Adipocyte (in vitro differentiated cells): ENCODE measurements around the gene MON2.
"Not testable (repeated sequence)": the region's sequence is repeated elsewhere in the genome, so short reads cannot be mapped to it uniquely, and the experiment has no call there.

Experiments used
- DNase-seq: peaks from one replicate; pipeline ENCODE4 v3.0.0-alpha.2; 2015; ENCODE audit warnings: low read depth
- H3K27me3 ChIP-seq: replicated peaks from 2 replicates; pipeline ENCODE4 v1.7.0; 2013; ENCODE audit warnings: mild to moderate bottlenecking, low read length, moderate library complexity; ENCODE audit not compliant: control insufficient read depth, insufficient read depth
- H3K36me3 ChIP-seq: 2 replicates; pipeline ENCODE4 v1.7.0; 2013; ENCODE audit warnings: low read length, mild to moderate bottlenecking, moderate library complexity; ENCODE audit not compliant: control insufficient read depth, insufficient read depth, severe bottlenecking
- H3K4me1 ChIP-seq: 2 replicates; pipeline ENCODE4 v1.7.0; 2013; ENCODE audit warnings: mild to moderate bottlenecking, low read length, moderate library complexity; ENCODE audit not compliant: control insufficient read depth, insufficient read depth
- H3K4me3 ChIP-seq: 2 replicates; pipeline ENCODE4 v1.7.0; 2013; ENCODE audit warnings: mild to moderate bottlenecking, low read length, moderate library complexity
- H3K9ac ChIP-seq: 2 replicates; pipeline ENCODE4 v1.7.0; 2013; ENCODE audit warnings: mild to moderate bottlenecking, low read length, moderate library complexity
- H3K9me3 ChIP-seq: 2 replicates; pipeline ENCODE4 v1.7.0; 2013; ENCODE audit warnings: mild to moderate bottlenecking, low read length, moderate library complexity; ENCODE audit not compliant: control insufficient read depth

The MON2 gene

DNA sequence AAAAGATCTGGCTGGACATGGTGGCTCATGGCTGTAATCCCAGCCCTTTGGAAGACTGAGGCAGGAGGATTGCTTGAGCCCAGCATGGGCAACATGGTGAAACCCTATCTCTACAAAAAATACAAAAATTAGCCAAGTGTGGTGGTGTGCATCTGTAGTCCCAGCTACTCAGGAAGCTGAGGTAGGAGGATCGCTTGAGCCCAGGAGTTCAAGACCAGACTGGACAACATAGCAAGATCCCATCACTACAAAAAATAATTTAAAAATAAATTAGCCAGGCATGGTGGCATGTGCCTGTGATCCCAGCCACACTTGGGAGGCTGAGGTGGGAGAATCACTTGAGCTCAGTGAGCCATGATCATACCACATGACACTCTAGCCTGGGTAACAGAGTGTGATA, 92.7 kb downstream of the MON2 start:
- not testable (repeated sequence) for DNase-seq, H3K4me1 ChIP-seq, H3K27me3 ChIP-seq, H3K9ac ChIP-seq, H3K9me3 ChIP-seq, H3K4me3 ChIP-seq
- peaks cover 55% of the 10 kb centered on the region for H3K36me3 ChIP-seq

GRCh38 chr12:62562846-62563245, 96.2 kb downstream of the MON2 start:
- Histone ChIP-seq H3K4me1 (peaks cover 3% of the 10 kb centered on the region), H3K9me3 (no peaks in the 10 kb centered on the region), H3K4me3 (no peak overlapping the region), H3K27me3 (no peaks in the 10 kb centered on the region), H3K9ac (no peak overlapping the region), H3K36me3 (peaks cover 59% of the 10 kb centered on the region)
- DNase-seq, result peak; percentile 61

DNA sequence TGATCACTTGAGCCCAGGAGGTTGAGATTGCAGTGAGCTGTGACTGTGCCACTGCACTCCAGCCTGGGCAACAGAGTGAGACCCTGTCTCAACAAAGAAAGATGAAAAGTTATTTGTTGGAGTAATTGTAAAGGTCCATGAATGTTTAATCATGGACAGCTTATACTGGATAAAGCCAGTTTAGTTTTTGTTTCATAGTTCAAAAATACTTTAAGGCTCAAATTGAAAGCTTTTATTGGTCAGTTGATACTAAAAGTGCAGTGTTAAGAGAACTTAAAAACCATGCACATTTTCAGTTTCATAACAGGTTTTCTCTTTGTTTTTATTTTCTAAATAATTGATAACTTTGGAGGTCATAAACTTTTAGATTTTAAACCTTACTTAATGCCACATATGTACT, 108.4 kb downstream of the MON2 start:
- Histone ChIP-seq H3K9me3 (no peaks in the 10 kb centered on the region), H3K4me3 (no peak overlapping the region), H3K27me3 (no peaks in the 10 kb centered on the region), H3K36me3 (peaks cover 59% of the 10 kb centered on the region), H3K4me1 (no peaks in the 10 kb centered on the region), H3K9ac (no peak overlapping the region)
- DNase-seq, result no peak

GRCh38 chr12:62576503-62576902, 109.9 kb downstream of the MON2 start:
- Histone ChIP-seq H3K27me3 (no peaks in the 10 kb centered on the region), H3K9ac (no peak overlapping the region), H3K4me3 (no peak overlapping the region), H3K9me3 (no peaks in the 10 kb centered on the region), H3K4me1 (no peaks in the 10 kb centered on the region), H3K36me3 (peaks cover 51% of the 10 kb centered on the region)
- DNase-seq, result no peak

- DNase-seq, result peak; percentile 27
- Histone ChIP-seq H3K9me3 (no peaks in the 10 kb centered on the region), H3K36me3 (peaks cover 33% of the 10 kb centered on the region), H3K4me3 (no peak overlapping the region), H3K9ac (no peak overlapping the region), H3K4me1 (no peaks in the 10 kb centered on the region), H3K27me3 (no peaks in the 10 kb centered on the region)
Measured at GRCh38 chr12:62578726-62579125, 112.1 kb downstream of the MON2 start.

DNA sequence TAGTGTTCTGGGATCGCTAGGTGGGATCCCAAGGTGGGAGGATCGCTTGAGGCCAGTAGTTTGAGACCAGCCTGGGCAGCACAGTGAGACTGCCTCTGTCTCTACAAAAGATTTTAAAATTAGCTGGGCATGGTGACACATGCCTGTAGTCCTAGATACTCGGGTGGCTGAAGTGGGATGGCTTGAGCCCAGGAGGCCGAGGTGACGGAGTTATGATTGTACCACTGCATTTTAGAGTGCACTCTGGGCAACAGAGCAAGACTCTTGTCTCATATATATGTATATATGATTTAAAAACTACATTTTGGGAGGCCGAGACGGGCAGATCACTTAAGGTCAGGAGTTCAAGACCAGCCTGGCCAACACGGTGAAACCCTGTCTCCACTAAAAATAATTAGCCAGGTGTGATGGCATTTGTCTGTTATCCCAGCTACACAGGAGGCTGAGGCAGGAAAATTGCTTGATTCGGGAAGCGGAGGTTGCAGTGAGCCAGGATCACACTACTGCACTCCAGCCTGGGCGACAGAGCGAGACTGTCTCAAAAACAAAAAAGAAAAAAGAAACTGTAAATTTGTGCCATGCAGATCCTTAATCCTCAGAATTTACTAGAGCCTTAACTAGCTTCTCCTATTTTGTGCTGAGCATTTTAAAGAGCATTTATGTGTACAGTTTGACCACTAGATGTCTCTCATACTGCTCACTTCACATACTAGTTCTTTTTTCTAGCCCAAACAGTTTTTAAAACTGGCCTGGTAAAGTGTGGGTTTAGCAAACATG, 114.8 kb downstream of the MON2 start:
- peak; percentile 84 for DNase-seq
- H3K27me3 ChIP-seq, result no peaks in the 10 kb centered on the region
- H3K4me1 ChIP-seq, result peaks cover 6% of the 10 kb centered on the region
- peaks cover 22% of the 10 kb centered on the region for H3K36me3 ChIP-seq
- no peaks in the 10 kb centered on the region for H3K9me3 ChIP-seq
- no peak overlapping the region for H3K4me3 ChIP-seq
- peak overlapping the region; percentile 37 for H3K9ac ChIP-seq

GRCh38 chr12:62582065-62582366, 115.4 kb downstream of the MON2 start:
- Histone ChIP-seq H3K27me3 (no peaks in the 10 kb centered on the region), H3K4me3 (no peak overlapping the region), H3K36me3 (peaks cover 25% of the 10 kb centered on the region), H3K4me1 (peaks cover 6% of the 10 kb centered on the region), H3K9me3 (no peaks in the 10 kb centered on the region), H3K9ac (peak overlapping the region; percentile 57)
- DNase-seq, result no peak

DNA sequence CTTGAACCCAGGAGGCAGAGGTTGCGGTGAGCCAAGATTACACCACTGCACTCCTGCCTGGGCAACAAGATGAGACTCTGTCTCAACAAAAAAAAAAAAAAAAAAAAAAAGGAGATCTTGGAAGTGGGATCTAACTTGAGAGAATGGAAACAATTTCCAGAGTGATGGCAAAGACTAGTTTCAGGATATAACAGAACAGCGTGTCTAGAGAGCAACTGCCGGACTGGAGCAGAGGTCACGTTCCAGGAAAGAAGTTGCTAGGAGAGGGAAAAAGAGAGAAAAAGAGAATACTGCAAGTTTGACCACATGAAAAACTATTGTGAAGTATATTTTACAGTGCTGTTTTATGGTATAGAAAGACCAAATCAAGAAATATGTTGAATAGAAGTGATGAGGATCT, 118.0 kb downstream of the MON2 start:
- no peak for DNase-seq
- H3K4me1 ChIP-seq, result peaks cover 6% of the 10 kb centered on the region

GRCh38 chr12:62586850-62587249, 120.2 kb downstream of the MON2 start:
- Histone ChIP-seq H3K9ac (no peak overlapping the region), H3K4me1 (peaks cover 6% of the 10 kb centered on the region), H3K4me3 (no peak overlapping the region), H3K27me3 (no peaks in the 10 kb centered on the region), H3K9me3 (no peaks in the 10 kb centered on the region), H3K36me3 (peaks cover 49% of the 10 kb centered on the region)
- DNase-seq, result peak; percentile 53

More for the DNA sequence above, 118.0 kb downstream of the MON2 start:
- peaks cover 32% of the 10 kb centered on the region for H3K36me3 ChIP-seq
- no peaks in the 10 kb centered on the region for H3K9me3 ChIP-seq
- no peaks in the 10 kb centered on the region for H3K27me3 ChIP-seq
- H3K4me3 ChIP-seq, result no peak overlapping the region
- H3K9ac ChIP-seq, result no peak overlapping the region

- Histone ChIP-seq H3K9ac (no peak overlapping the region), H3K4me3 (no peak overlapping the region), H3K9me3 (no peaks in the 10 kb centered on the region), H3K27me3 (no peaks in the 10 kb centered on the region), H3K36me3 (peaks cover 61% of the 10 kb centered on the region), H3K4me1 (peaks cover 6% of the 10 kb centered on the region)
- DNase-seq, result peak; percentile 51
Measured at GRCh38 chr12:62588916-62589315, 122.3 kb downstream of the MON2 start.

DNA sequence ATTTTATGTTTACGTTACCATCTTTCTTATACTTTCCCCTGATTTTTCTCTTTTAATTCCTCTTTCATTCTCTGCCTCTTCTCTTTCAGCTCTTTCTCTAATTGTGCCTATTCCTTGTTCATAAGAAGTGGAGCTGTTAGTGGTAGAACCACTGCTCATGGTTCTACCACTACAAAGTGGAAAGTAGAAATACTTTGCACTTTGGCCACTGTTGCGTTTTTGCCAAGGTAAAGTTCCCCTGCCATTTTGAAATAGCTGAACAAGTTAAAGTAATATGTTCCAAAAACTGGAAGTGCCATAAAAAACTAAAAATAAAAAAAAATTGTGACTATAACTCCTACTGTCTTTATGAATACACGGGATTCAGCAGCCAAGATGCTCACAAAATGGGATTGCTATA, 130.6 kb downstream of the MON2 start:
- no peaks in the 10 kb centered on the region for H3K9me3 ChIP-seq
- no peak for DNase-seq
- peaks cover 10% of the 10 kb centered on the region for H3K36me3 ChIP-seq

DNA sequence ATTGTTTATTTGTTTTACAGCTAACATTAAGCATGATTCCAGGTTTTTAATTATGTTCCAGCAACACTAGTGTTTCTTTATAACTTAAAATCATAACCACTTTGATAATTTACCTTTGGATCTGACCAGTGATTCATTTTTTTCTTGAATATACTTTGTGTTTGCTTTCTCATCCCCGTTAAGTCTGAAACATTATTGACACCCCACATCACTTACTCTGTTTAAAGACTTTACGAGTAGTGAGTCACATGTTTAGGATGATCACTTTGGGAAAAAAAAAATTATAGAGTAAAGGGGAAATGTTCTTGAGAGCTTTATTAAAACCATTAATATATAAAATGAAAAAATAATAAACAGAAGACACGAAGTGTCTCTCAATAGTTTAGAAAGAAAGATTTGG, 132.2 kb downstream of the MON2 start:
- no peaks in the 10 kb centered on the region for H3K9me3 ChIP-seq
- no peaks in the 10 kb centered on the region for H3K27me3 ChIP-seq
- H3K9ac ChIP-seq, result no peak overlapping the region
- no peak for DNase-seq
- H3K4me3 ChIP-seq, result no peak overlapping the region
- H3K36me3 ChIP-seq, result no peaks in the 10 kb centered on the region
- peaks cover 11% of the 10 kb centered on the region for H3K4me1 ChIP-seq

More for the DNA sequence above, 130.6 kb downstream of the MON2 start:
- no peaks in the 10 kb centered on the region for H3K27me3 ChIP-seq
- H3K4me1 ChIP-seq, result peaks cover 11% of the 10 kb centered on the region
- no peak overlapping the region for H3K4me3 ChIP-seq
- no peak overlapping the region for H3K9ac ChIP-seq
